GM21529 (cell line): Measurements from ENCODE around the gene PHF12.

ENCODE experiments used
- ATAC-seq: cut with Tn5 transposase; IDR thresholded peaks from one replicate; pipeline ENCODE4 v1.9.1; 2021; ENCODE audit not compliant: unreplicated experiment

Gene PHF12

GRCh38 chr17:28955408-28955807 lies 4.1 kb upstream of the PHF12 start:
- ATAC-seq, result no peak

GRCh38 chr17:28954886-28955285 lies 3.6 kb upstream of the PHF12 start:
- ATAC-seq, result no peak

GRCh38 chr17:28953444-28954118 lies 2.3 kb upstream of the PHF12 start:
- ATAC-seq, result no peak

GRCh38 chr17:28951991-28952975 lies 965 bp upstream of the PHF12 start:
- peak; percentile 61 for ATAC-seq

- ATAC-seq, result no peak
Observed at GRCh38 chr17:28950752-28951427, 428 bp downstream of the PHF12 start.

GRCh38 chr17:28950017-28950751 lies 1.1 kb downstream of the PHF12 start:
- no peak for ATAC-seq

- no peak for ATAC-seq
Observed at GRCh38 chr17:28949185-28950016, 1.9 kb downstream of the PHF12 start.

- no peak for ATAC-seq
Observed at GRCh38 chr17:28948873-28949184, 2.5 kb downstream of the PHF12 start.

- ATAC-seq, result no peak
Observed at GRCh38 chr17:28948342-28948741, 3.0 kb downstream of the PHF12 start.

GRCh38 chr17:28947639-28948038 lies 3.7 kb downstream of the PHF12 start:
- no peak for ATAC-seq

- no peak for ATAC-seq
Observed at GRCh38 chr17:28946239-28946638, 5.1 kb downstream of the PHF12 start.

- ATAC-seq, result no peak
Observed at GRCh38 chr17:28944862-28945741, 6.2 kb downstream of the PHF12 start.

GRCh38 chr17:28944343-28944742 lies 7.0 kb downstream of the PHF12 start:
- ATAC-seq, result no peak

- no peak for ATAC-seq
Observed at GRCh38 chr17:28942925-28943324, 8.4 kb downstream of the PHF12 start.

GRCh38 chr17:28941251-28941650 lies 10.1 kb downstream of the PHF12 start:
- no peak for ATAC-seq

GRCh38 chr17:28940675-28941074 lies 10.6 kb downstream of the PHF12 start:
- ATAC-seq, result no peak

- ATAC-seq, result no peak
Observed at GRCh38 chr17:28940142-28940541, 11.2 kb downstream of the PHF12 start.

GRCh38 chr17:28938552-28938951 lies 12.8 kb downstream of the PHF12 start:
- ATAC-seq, result no peak

GRCh38 chr17:28937044-28937729 lies 14.1 kb downstream of the PHF12 start:
- no peak for ATAC-seq
